ENCODE data around the gene FSD1.

The FSD1 gene

GRCh38 chr19:4304538-4305256 lies at the start of gene FSD1:
Gene FSD1 (plus strand): TSS chr19:4304598. CDS start chr19:4304747, 149 bp downstream.
- H3K4me3 ChIP-seq (ENCODE audit: low read depth, low read length, poor library complexity, severe bottlenecking) = peak within 1 kb of the TSS; percentile 61
- no peaks in the 10 kb centered on the region for H3K9me3 ChIP-seq (ENCODE audit: low read length)
- no peaks in the 10 kb centered on the region for H4K20me1 ChIP-seq (ENCODE audit: insufficient read depth, low read length)
- peak within 1 kb of the TSS; percentile 35 for H3K4me2 ChIP-seq (ENCODE audit: low read length)
- H3K9ac ChIP-seq (ENCODE audit: low read length) = peak within 1 kb of the TSS; percentile 34; the same call in 1 of the 2 replicates
- H3K9me2 ChIP-seq (ENCODE audit: low read depth, low read length) = no peaks in the 10 kb centered on the region
- no peaks in the 10 kb centered on the region for H3K79me2 ChIP-seq (ENCODE audit: insufficient read depth, low read length)
- H3K27me3 ChIP-seq (ENCODE audit: insufficient read depth, low read length) = no peaks in the 10 kb centered on the region
- TF ChIP-seq, protein P1, sequence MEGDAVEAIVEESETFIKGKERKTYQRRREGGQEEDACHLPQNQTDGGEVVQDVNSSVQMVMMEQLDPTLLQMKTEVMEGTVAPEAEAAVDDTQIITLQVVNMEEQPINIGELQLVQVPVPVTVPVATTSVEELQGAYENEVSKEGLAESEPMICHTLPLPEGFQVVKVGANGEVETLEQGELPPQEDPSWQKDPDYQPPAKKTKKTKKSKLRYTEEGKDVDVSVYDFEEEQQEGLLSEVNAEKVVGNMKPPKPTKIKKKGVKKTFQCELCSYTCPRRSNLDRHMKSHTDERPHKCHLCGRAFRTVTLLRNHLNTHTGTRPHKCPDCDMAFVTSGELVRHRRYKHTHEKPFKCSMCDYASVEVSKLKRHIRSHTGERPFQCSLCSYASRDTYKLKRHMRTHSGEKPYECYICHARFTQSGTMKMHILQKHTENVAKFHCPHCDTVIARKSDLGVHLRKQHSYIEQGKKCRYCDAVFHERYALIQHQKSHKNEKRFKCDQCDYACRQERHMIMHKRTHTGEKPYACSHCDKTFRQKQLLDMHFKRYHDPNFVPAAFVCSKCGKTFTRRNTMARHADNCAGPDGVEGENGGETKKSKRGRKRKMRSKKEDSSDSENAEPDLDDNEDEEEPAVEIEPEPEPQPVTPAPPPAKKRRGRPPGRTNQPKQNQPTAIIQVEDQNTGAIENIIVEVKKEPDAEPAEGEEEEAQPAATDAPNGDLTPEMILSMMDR (IDR thresholded peaks at IDR 0.05; ENCODE audit: low read length) = no peak
- no peak for TF ChIP-seq EZH2 (IDR thresholded peaks at IDR 0.05; ENCODE audit: borderline replicate concordance, low read length)
- no peak within 1 kb of the TSS for H2AFZ ChIP-seq (ENCODE audit: low read length)
- H3K36me3 ChIP-seq (ENCODE audit: insufficient read depth, low read length) = peaks cover 3% of the 10 kb centered on the region; the same call in 1 of the 2 replicates
- no peak within 1 kb of the TSS for H3K27ac ChIP-seq (ENCODE audit: low read depth, low read length, poor library complexity, severe bottlenecking)
- H3F3A ChIP-seq (ENCODE audit: insufficient read depth, low read length) = no peaks in the 10 kb centered on the region
- H3K4me1 ChIP-seq (ENCODE audit: insufficient read depth, low read length, severe bottlenecking) = peaks cover 16% of the 10 kb centered on the region

GRCh38 chr19:4256563-4256962 lies 47.8 kb upstream of the FSD1 start:
- H3K4me1 ChIP-seq (ENCODE audit: insufficient read depth, low read length, severe bottlenecking) = no peaks in the 10 kb centered on the region
- no peaks in the 10 kb centered on the region for H3F3A ChIP-seq (ENCODE audit: insufficient read depth, low read length)
- no peak overlapping the region for H3K4me3 ChIP-seq (ENCODE audit: low read depth, low read length, poor library complexity, severe bottlenecking)
- H3K79me2 ChIP-seq (ENCODE audit: insufficient read depth, low read length) = no peaks in the 10 kb centered on the region
- no peaks in the 10 kb centered on the region for H3K9me3 ChIP-seq (ENCODE audit: low read length)
- no peaks in the 10 kb centered on the region for H4K20me1 ChIP-seq (ENCODE audit: insufficient read depth, low read length)
- no peaks in the 10 kb centered on the region for H3K27me3 ChIP-seq (ENCODE audit: insufficient read depth, low read length)
- no peak overlapping the region for H3K27ac ChIP-seq (ENCODE audit: low read depth, low read length, poor library complexity, severe bottlenecking)
- no peak overlapping the region for H3K9ac ChIP-seq (ENCODE audit: low read length)
- peaks cover 68% of the 10 kb centered on the region for H3K36me3 ChIP-seq (ENCODE audit: insufficient read depth, low read length)
- TF ChIP-seq EZH2 (IDR thresholded peaks at IDR 0.05; ENCODE audit: borderline replicate concordance, low read length) = no peak
- TF ChIP-seq, protein P1 (IDR thresholded peaks at IDR 0.05; ENCODE audit: low read length) = peak; percentile 31; the same call in 1 of the 2 replicates
- no peak overlapping the region for H3K4me2 ChIP-seq (ENCODE audit: low read length)
- no peaks in the 10 kb centered on the region for H3K9me2 ChIP-seq (ENCODE audit: low read depth, low read length)
- H2AFZ ChIP-seq (ENCODE audit: low read length) = no peak overlapping the region

DNA sequence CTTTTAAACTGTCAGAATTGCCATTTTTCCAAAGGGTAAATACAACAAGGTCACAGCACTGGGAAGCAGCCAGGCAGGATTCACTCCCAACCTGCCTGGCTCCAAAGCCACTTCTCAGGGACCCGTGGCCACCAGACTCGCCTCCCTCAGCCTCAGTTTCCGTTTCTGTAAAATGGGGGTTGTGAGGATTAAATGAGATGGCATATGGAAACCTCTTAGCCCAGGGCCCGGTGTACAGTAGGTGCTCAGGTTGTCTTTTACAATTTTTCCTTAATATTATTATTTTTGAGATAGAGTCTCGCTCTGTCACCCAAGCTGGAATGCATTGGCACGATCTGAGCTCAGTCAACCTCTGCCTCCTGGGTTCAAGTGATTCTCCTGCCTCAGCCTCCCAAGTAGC lies 47.4 kb upstream of the FSD1 start:
- Histone ChIP-seq H2AFZ (ENCODE audit: low read length) (no peak overlapping the region), H3K4me1 (ENCODE audit: insufficient read depth, low read length, severe bottlenecking) (no peaks in the 10 kb centered on the region), H3K9me3 (ENCODE audit: low read length) (no peaks in the 10 kb centered on the region), H3K9me2 (ENCODE audit: low read depth, low read length) (no peaks in the 10 kb centered on the region), H3K36me3 (ENCODE audit: insufficient read depth, low read length) (peaks cover 63% of the 10 kb centered on the region), H3K79me2 (ENCODE audit: insufficient read depth, low read length) (no peaks in the 10 kb centered on the region), H3F3A (ENCODE audit: insufficient read depth, low read length) (no peaks in the 10 kb centered on the region), H3K4me2 (ENCODE audit: low read length) (no peak overlapping the region), H3K27ac (ENCODE audit: low read depth, low read length, poor library complexity, severe bottlenecking) (no peak overlapping the region), H4K20me1 (ENCODE audit: insufficient read depth, low read length) (no peaks in the 10 kb centered on the region), H3K9ac (ENCODE audit: low read length) (no peak overlapping the region), H3K4me3 (ENCODE audit: low read depth, low read length, poor library complexity, severe bottlenecking) (no peak overlapping the region), H3K27me3 (ENCODE audit: insufficient read depth, low read length) (no peaks in the 10 kb centered on the region)
- TF ChIP-seq EZH2 (IDR thresholded peaks at IDR 0.05; ENCODE audit: borderline replicate concordance, low read length) = no peak
- TF ChIP-seq, protein P1 (IDR thresholded peaks at IDR 0.05; ENCODE audit: low read length) = no peak

Measured in OCI-LY1 (cell line).